Smooth muscle cell (in vitro differentiated cells): ENCODE data around the gene COL4A1. TPM values are rescaled to one million over a fixed set of nuclear protein-coding genes. Genes with fewer than 3 reads are reported as not detected.
A peak's percentile ranks its signal among the peaks of the same experiment; 100 is the strongest.

Experiments used
- DNase-seq: peaks from one replicate; lab custom pipeline; 2025; ENCODE audit not compliant: unreplicated experiment; lab: John Stamatoyannopoulos, UW
- H2AFZ ChIP-seq: fragments of 200-600 bp; sonication (generic); 2 replicates; pipeline ENCODE4 v1.6.0; 2016; ENCODE audit warnings: antibody characterized with exemption, low read depth, mild to moderate bottlenecking
- H3F3A ChIP-seq: fragments of 200-600 bp; sonication (generic); 2 replicates; pipeline ENCODE4 v1.6.0; 2017; ENCODE audit warnings: antibody characterized with exemption, low read depth
- H3K27ac ChIP-seq: fragments of 200-600 bp; sonication (generic); 2 replicates; pipeline ENCODE4 v1.5.1; 2016; ENCODE audit warnings: low read depth, mild to moderate bottlenecking
- H3K27me3 ChIP-seq: fragments of 200-600 bp; sonication (generic); 2 replicates; pipeline ENCODE4 v1.6.1; 2016; ENCODE audit warnings: low read depth, mild to moderate bottlenecking
- H3K36me3 ChIP-seq: fragments of 200-600 bp; sonication (generic); 2 replicates; pipeline ENCODE4 v1.5.1; 2016; ENCODE audit warnings: low read depth
- H3K4me1 ChIP-seq: fragments of 200-600 bp; sonication (generic); 2 replicates; pipeline ENCODE4 v1.5.1; 2016; ENCODE audit warnings: low read depth
- H3K4me2 ChIP-seq: fragments of 200-600 bp; sonication (generic); 2 replicates; pipeline ENCODE4 v1.6.0; 2016; ENCODE audit warnings: mild to moderate bottlenecking
- H3K4me3 ChIP-seq: fragments of 200-600 bp; sonication (generic); 2 replicates; pipeline ENCODE4 v1.5.1; 2016; ENCODE audit warnings: mild to moderate bottlenecking
- H3K79me2 ChIP-seq: fragments of 200-600 bp; sonication (generic); 2 replicates; pipeline ENCODE4 v1.6.0; 2016; ENCODE audit warnings: low read depth, mild to moderate bottlenecking
- H3K9ac ChIP-seq: fragments of 200-600 bp; sonication (generic); 2 replicates; pipeline ENCODE4 v1.6.0; 2016; ENCODE audit warnings: low read depth
- H3K9me3 ChIP-seq: fragments of 200-600 bp; sonication (generic); replicated peaks from 2 replicates; pipeline ENCODE4 v1.5.1; 2016; ENCODE audit warnings: low read depth
- H4K20me1 ChIP-seq: fragments of 200-600 bp; sonication (generic); 2 replicates; pipeline ENCODE4 v1.6.0; 2016; ENCODE audit warnings: low read depth
- WGBS: methylation state at CpG from one replicate; pipeline ENCODE4 v1.1.7; 2016; ENCODE audit warnings: low lambda C conversion rate; 5-methylcytosine and 5-hydroxymethylcytosine counted together
- polyA plus RNA-seq: library from polyadenylated mRNA; unstranded; fragments of >200 nt; fragmentation: Nextera tagmentation; extraction: Ambion mirVana; gene quantifications from 2 replicates; pipeline ENCODE4 v1.2.1, GENCODE V29; 2016
- total RNA-seq: library from RNA; depleted of rRNA; stranded (reverse); fragments of >200 nt; gene quantifications from 2 replicates; pipeline ENCODE4 v1.2.3, GENCODE V29; 2014
- TF ChIP-seq, protein P1 (sequence below): fragments of 200-600 bp; sonication (generic); IDR thresholded peaks from 2 replicates; pipeline ENCODE4 v1.5.1; 2017; ENCODE audit warnings: borderline replicate concordance, mild to moderate bottlenecking, antibody characterized with exemption; ENCODE audit not compliant: insufficient read depth, poor library complexity, severe bottlenecking

The COL4A1 gene
- total and polyA plus RNA-seq, 2 experiments from 2014 or later = 2,409 to 4,372 TPM

DNA sequence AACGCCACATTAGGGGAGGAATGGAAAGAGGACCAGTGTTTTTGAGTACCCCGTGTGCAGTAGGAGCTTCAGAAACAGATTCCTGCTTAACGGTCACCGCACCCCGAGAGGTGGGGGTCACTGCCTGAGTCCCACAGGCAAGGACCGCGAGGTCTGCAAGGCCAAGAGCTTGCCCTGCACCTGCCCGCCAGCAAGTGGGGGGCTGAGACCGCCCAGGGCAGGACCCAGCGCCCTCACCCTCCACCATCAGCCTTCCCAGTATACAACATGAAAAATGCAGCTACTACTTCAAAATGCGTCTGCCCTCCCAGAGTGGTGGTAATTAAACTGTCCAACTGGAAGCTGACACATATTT, 44.9 kb downstream of the COL4A1 start:
- Histone ChIP-seq H3K27ac (peak overlapping the region; percentile 36), H3K27me3 (no peaks in the 10 kb centered on the region), H3K4me3 (no peak overlapping the region), H3K9ac (no peak overlapping the region), H3K36me3 (no peaks in the 10 kb centered on the region), H2AFZ (no peak overlapping the region), H3K4me2 (no peak overlapping the region), H4K20me1 (peaks cover 100% of the 10 kb centered on the region), H3F3A (peaks cover 67% of the 10 kb centered on the region), H3K9me3 (no peaks in the 10 kb centered on the region), H3K4me1 (peaks cover 76% of the 10 kb centered on the region), H3K79me2 (peaks cover 97% of the 10 kb centered on the region)
- TF ChIP-seq, protein P1, sequence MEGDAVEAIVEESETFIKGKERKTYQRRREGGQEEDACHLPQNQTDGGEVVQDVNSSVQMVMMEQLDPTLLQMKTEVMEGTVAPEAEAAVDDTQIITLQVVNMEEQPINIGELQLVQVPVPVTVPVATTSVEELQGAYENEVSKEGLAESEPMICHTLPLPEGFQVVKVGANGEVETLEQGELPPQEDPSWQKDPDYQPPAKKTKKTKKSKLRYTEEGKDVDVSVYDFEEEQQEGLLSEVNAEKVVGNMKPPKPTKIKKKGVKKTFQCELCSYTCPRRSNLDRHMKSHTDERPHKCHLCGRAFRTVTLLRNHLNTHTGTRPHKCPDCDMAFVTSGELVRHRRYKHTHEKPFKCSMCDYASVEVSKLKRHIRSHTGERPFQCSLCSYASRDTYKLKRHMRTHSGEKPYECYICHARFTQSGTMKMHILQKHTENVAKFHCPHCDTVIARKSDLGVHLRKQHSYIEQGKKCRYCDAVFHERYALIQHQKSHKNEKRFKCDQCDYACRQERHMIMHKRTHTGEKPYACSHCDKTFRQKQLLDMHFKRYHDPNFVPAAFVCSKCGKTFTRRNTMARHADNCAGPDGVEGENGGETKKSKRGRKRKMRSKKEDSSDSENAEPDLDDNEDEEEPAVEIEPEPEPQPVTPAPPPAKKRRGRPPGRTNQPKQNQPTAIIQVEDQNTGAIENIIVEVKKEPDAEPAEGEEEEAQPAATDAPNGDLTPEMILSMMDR = no peak
- 83% methylated on average over 11 of the region's 11 CpGs for WGBS
- no peak for DNase-seq

DNA sequence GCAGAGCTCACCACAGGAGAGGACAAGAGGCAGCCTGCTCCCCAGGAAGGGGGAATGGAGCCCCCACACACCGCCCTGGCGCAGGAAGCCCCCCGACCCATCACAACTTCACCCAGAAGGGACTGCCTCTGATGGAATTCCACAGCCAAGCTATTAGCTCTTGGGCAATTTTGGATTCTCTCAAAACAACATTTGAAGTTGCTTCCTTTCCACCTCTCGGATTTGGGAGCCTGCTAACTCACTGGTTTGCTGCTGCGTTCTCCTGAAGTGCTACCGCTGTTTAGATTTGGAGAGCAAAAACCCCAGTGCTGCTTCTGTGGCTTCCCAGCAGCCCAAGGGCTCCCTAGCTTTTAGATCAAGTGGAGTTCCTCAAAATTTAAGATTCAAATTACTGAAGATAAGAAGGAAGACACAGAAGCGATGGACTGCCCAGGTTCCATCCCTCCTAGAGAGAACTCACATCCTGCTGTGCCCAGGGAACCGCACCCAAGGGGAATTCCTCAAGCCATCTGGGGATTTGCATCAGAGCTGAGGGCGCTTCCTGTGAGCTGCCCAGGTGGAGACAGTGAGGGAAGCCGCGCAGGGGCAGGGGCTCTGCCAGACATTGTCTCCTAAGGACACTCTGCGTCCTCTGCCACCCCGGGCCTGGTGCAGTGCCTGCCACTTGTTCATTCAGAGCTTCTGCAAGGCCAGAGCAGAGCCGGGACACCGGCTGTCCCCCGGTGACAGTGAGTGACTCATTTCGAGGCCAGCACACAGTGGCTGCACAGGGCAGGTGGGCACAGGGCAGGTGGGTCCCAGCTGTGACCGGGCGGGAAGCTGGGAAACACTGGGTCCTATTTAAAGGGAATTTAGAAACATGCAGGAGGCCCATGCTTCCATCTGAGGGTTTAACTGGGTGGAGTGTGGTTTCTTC, 45.5 kb downstream of the COL4A1 start:
- Histone ChIP-seq H3K27me3 (no peaks in the 10 kb centered on the region), H2AFZ (no peak overlapping the region), H3K4me1 (peaks cover 69% of the 10 kb centered on the region), H3K27ac (peak overlapping the region; percentile 60), H3K4me3 (no peak overlapping the region), H3F3A (peaks cover 67% of the 10 kb centered on the region), H3K9me3 (no peaks in the 10 kb centered on the region), H3K36me3 (no peaks in the 10 kb centered on the region), H4K20me1 (peaks cover 100% of the 10 kb centered on the region), H3K9ac (peak overlapping the region; percentile 11), H3K79me2 (peaks cover 97% of the 10 kb centered on the region), H3K4me2 (no peak overlapping the region)
- no peak for DNase-seq
- TF ChIP-seq, protein P1 = no peak
- 83% methylated on average over 18 of the region's 19 CpGs for WGBS

DNA sequence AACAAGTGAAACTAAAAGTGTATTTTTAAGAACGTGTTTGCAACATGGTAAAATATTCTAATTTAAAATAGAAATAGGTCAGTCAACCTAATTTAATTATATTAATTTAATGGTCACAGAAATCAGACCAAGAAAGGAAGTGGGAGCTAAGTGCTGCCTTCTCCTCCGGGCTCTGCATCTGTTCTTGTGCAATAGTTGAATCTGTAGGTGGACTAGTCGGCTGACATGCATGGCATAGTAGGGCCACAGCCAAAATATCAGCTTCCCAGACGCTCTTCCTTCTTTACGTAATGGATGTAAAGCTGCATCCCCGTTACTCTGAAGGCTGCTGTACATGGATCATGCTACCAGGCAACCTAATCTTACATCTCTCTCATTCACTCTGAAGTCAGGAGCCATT, 47.3 kb downstream of the COL4A1 start:
- peaks cover 61% of the 10 kb centered on the region for H3F3A ChIP-seq
- H3K4me1 ChIP-seq = peaks cover 51% of the 10 kb centered on the region
- peaks cover 96% of the 10 kb centered on the region for H4K20me1 ChIP-seq
- no peak for DNase-seq
- 43% methylated on average over 6 of the region's 6 CpGs for WGBS
- H3K36me3 ChIP-seq = no peaks in the 10 kb centered on the region
- H3K4me2 ChIP-seq = peak overlapping the region; percentile 75
- TF ChIP-seq, protein P1 = no peak
- no peak overlapping the region for H3K4me3 ChIP-seq
- no peaks in the 10 kb centered on the region for H3K27me3 ChIP-seq
- H3K9me3 ChIP-seq = no peaks in the 10 kb centered on the region
- H3K9ac ChIP-seq = no peak overlapping the region
- H3K27ac ChIP-seq = peak overlapping the region; percentile 85
- peaks cover 92% of the 10 kb centered on the region for H3K79me2 ChIP-seq
- no peak overlapping the region for H2AFZ ChIP-seq
